Kidney (tissue), 14 donors: ENCODE results near the gene TMC2. TPM values are rescaled to one million over a fixed set of nuclear protein-coding genes. Genes with fewer than 3 reads are reported as not detected.
"Not testable (repeated sequence)": the region's sequence is repeated elsewhere in the genome, so short reads cannot be mapped to it uniquely, and the experiment has no call there.

Experiments used
- DNase-seq, 5 donors: peaks; one replicate each; pipeline ENCODE4 v3.0.0-alpha.2; 2013 to 2020
- FAIRE-seq: peaks from 2 replicates; lab custom pipeline; 2012; peaks lifted over from hg19 to GRCh38; lab: Jason Lieb, UNC
- H3K27ac ChIP-seq, 2 donors: one replicate each; pipeline ENCODE4 v1.7.0; 2013; ENCODE audit warnings: low read depth in 2 of 2, low read length in 2 of 2, inconsistent platforms in 1 of 2
- H3K27me3 ChIP-seq: one replicate; pipeline ENCODE4 v1.7.1; 2013; ENCODE audit warnings: low read length, inconsistent platforms; ENCODE audit not compliant: control insufficient read depth, insufficient read depth
- H3K36me3 ChIP-seq, 3 donors: one replicate each; pipeline versions ENCODE4 v1.7.0 to v1.7.1; 2013; ENCODE audit warnings: low read length in 3 of 3, control low read depth in 1 of 3, inconsistent platforms in 1 of 3; ENCODE audit not compliant: insufficient read depth in 3 of 3, control insufficient read depth in 2 of 3
- H3K4me1 ChIP-seq, 3 donors: one replicate each; pipeline versions ENCODE4 v1.7.0 to v1.7.1; 2013; ENCODE audit warnings: low read length in 3 of 3, inconsistent platforms in 1 of 3, low read depth in 1 of 3; ENCODE audit not compliant: control insufficient read depth in 2 of 3, insufficient read depth in 2 of 3
- H3K4me3 ChIP-seq, 3 donors: one replicate each; pipeline versions ENCODE4 v1.7.0 to v1.8.1; 2013; ENCODE audit warnings: low read length in 3 of 3, control low read depth in 1 of 3, inconsistent platforms in 1 of 3
- H3K9ac ChIP-seq, 3 donors: one replicate each; pipeline versions ENCODE4 v1.7.0 to v1.7.1; 2013; ENCODE audit warnings: low read length in 3 of 3, control low read depth in 1 of 3, inconsistent platforms in 1 of 3
- H3K9me3 ChIP-seq, 3 donors: one replicate each; pipeline versions ENCODE4 v1.7.0 to v1.7.1; 2013; ENCODE audit warnings: low read length in 3 of 3, control low read depth in 1 of 3, inconsistent platforms in 1 of 3; ENCODE audit not compliant: control insufficient read depth in 2 of 3, insufficient read depth in 1 of 3
- intact Hi-C: fragments of 100-400 bp; cut with DNase I; formaldehyde crosslinking; loops from one replicate; pipeline ENCODE4 v1.11.1; 2022
- polyA plus RNA-seq: library from polyadenylated mRNA; stranded (reverse); fragments of 350-450 nt; fragmentation: Illumina TruSeq; extraction: RNeasy Lipid Tissue Mini Kit (QIAGEN cat#74804); gene quantifications from one replicate; pipeline ENCODE4 v1.2.3, GENCODE V29; 2014; ENCODE audit warnings: low read depth, low replicate concordance; ENCODE audit not compliant: insufficient read depth
- total RNA-seq: library from RNA; stranded (reverse); fragmentation: NEBNext Ultra II Directional; extraction: Animal tissue kit (Norgen Biotek cat#: 25700); gene quantifications from one replicate; pipeline ENCODE4 v1.2.1, GENCODE V29; 2021
- TF ChIP-seq, protein P1 (sequence below): IDR thresholded peaks from 3 replicates; pipeline ENCODE4 v1.5.1; 2012; ENCODE audit warnings: mild to moderate bottlenecking, moderate library complexity, borderline replicate concordance; ENCODE audit not compliant: insufficient read depth; ENCODE audit errors: extremely low read depth
- donor health status: control.
- donor health status: control.
- donor health status: control.
- donor health status: control.
- donor health status: control.
- donor health status: DM: yes; HTN: yes; CAD: no.
- donor health status: Normal renal cell carcinoma (clear cell type).

The TMC2 gene
- total and polyA plus RNA-seq, 2 donors from 2014 or later: not detected

DNA sequence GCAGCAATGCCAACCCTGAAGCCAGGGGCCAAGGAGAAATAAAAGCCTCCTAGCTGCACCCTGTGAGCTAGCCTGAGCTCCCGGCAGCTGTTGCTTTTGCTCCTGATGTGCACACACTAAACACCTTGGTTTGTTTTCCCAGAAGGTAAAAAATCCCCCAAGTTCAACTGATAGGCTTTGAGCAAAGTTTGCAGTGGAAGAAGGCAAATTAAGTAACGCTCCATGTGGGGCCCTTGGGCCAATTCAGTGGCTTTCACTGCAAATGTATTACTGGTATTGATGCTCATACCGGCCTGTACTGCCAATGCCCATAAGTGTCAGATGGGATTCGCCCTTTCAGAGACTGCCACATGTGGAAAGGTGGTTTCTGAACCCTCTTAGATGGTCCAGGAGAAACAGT, 137.1 kb downstream of the TMC2 start:
- DNase-seq: no peak
- Histone ChIP-seq H3K27me3 (no peaks in the 10 kb centered on the region), H3K4me3 (no peak overlapping the region), H3K9ac (no peak overlapping the region), H3K9me3 (no peaks in the 10 kb centered on the region), H3K36me3 (no peaks in the 10 kb centered on the region), H3K27ac (no peak overlapping the region), H3K4me1 (no peaks in the 10 kb centered on the region)
- intact Hi-C loops: no loop called here
- FAIRE-seq: no peak
- TF ChIP-seq, protein P1, sequence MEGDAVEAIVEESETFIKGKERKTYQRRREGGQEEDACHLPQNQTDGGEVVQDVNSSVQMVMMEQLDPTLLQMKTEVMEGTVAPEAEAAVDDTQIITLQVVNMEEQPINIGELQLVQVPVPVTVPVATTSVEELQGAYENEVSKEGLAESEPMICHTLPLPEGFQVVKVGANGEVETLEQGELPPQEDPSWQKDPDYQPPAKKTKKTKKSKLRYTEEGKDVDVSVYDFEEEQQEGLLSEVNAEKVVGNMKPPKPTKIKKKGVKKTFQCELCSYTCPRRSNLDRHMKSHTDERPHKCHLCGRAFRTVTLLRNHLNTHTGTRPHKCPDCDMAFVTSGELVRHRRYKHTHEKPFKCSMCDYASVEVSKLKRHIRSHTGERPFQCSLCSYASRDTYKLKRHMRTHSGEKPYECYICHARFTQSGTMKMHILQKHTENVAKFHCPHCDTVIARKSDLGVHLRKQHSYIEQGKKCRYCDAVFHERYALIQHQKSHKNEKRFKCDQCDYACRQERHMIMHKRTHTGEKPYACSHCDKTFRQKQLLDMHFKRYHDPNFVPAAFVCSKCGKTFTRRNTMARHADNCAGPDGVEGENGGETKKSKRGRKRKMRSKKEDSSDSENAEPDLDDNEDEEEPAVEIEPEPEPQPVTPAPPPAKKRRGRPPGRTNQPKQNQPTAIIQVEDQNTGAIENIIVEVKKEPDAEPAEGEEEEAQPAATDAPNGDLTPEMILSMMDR: no peak

DNA sequence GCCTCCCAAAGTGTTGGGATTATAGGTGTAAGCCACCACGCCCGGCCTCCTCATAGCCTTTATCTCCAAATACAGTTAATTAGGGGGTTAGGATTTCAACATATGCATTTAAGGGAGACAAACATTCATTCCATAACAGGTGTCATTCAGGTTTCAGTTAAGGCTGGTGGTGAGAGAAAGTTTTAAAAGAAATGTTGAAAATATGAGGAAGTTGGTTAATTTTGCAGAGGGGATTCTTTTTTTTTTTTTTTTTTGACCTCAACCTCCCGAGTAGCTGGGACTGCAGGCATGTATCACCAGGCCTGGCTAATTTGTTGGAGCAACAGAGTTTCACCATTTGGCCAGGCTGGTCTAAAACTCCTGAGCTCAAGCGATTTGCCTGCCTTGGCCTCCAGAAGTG, 143.7 kb downstream of the TMC2 start:
- no peak for FAIRE-seq
- DNase-seq: no peak
- no peaks in the 10 kb centered on the region for H3K36me3 ChIP-seq
- no peaks in the 10 kb centered on the region for H3K27me3 ChIP-seq
- H3K27ac ChIP-seq: no peak overlapping the region
- H3K9me3 ChIP-seq: no peaks in the 10 kb centered on the region
- TF ChIP-seq, protein P1: no peak
- no peaks in the 10 kb centered on the region for H3K4me1 ChIP-seq
- intact Hi-C loops: no loop called here
- H3K4me3 ChIP-seq: no peak overlapping the region
- H3K9ac ChIP-seq: no peak overlapping the region

DNA sequence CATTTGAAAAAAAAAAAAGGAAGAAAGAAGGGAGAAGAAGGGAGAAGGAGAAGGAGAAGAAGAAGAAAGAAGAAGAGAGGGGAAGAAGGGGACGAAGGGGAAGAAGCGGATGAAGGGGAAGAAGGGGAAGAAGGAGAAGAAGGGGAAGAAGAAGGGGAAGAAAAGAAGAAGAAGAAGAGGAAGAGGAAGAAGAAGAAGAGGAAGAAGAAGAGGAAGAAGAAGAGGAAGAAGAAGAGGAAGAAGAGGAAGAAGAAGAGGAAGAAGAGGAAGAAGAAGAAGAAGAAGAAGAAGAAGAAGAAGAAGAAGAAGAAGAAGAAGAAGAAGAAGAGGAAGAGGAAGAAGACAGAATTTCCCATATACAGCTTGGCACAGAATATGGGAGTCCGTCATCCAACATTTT, 145.7 kb downstream of the TMC2 start:
- FAIRE-seq, intact Hi-C loops, H3K9ac ChIP-seq, H3K4me1 ChIP-seq, H3K27me3 ChIP-seq, DNase-seq, H3K27ac ChIP-seq, H3K4me3 ChIP-seq, H3K9me3 ChIP-seq, H3K36me3 ChIP-seq: not testable (repeated sequence)

DNA sequence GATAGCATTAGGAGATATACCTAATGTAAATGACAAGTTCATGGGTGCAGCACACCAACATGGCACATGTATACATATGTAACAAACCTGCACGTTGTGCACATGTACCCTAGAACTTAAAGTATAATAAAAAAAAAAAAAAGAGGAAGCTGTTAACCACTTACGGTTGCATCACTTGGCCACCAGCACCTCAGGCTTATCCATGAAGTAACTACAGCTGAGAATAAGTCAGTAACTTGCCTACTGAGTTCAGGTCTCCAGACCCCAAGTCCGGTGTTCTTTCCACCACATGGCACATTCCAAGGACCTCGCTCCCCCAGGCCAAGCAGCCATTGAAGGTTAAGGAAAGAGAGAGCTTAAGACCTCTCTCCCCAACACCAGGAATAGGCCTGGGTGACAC, 148.4 kb downstream of the TMC2 start:
- H3K27me3 ChIP-seq, H3K27ac ChIP-seq, H3K4me1 ChIP-seq, FAIRE-seq, H3K9me3 ChIP-seq, H3K9ac ChIP-seq, H3K36me3 ChIP-seq, DNase-seq, H3K4me3 ChIP-seq, intact Hi-C loops: not testable (repeated sequence)

DNA sequence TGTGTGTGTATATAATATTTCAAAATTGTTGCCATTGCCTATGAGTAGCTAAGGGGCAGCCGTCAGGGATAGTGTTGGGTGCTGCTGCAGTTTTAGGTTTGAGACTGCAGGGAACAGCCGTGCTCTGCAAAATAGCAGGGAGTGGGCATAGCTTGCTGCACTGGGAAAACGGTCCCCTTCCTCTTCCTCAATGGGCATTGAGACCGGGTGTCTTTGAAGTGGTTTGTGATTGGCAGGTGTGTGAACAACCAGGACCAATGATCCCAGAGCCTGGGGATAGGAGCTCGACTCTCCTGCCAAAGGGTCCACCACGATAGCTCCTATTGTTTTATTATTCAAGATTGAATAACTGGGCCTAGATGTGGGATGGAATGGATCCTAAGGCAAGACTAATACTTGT, 151.1 kb downstream of the TMC2 start:
- Histone ChIP-seq H3K4me3 (no peak overlapping the region), H3K27me3 (no peaks in the 10 kb centered on the region), H3K9me3 (no peaks in the 10 kb centered on the region), H3K27ac (no peak overlapping the region), H3K4me1 (peaks cover 0 to 4% (median 0%) of the 10 kb centered on the region in 3 donors), H3K36me3 (no peaks in the 10 kb centered on the region), H3K9ac (no peak overlapping the region)
- FAIRE-seq (no peak), DNase-seq (no peak)
- intact Hi-C loops: no loop called here
- TF ChIP-seq, protein P1: no peak
